NCI-H460 (cell line): ENCODE results near the gene AKAP4. TPM values are rescaled to one million over a fixed set of nuclear protein-coding genes. Genes with fewer than 3 reads are reported as not detected.

ENCODE experiments used
- small RNA-seq, 2 experiments: library from RNA; depleted of rRNA; stranded (forward); fragments of <200 nt; gene quantifications; one replicate each; pipeline ENCODE3, GENCODE V24; 2014
- total RNA-seq: library from RNA; depleted of rRNA; stranded (reverse); fragments of >200 nt; shearing (Covaris generic); gene quantifications from 2 replicates; pipeline ENCODE4 v1.2.3, GENCODE V29; 2014; rRNA removed

The AKAP4 gene
- total RNA-seq, 1 experiment from 2014 or later = not detected

Small RNA genes within 50 kb of the gene (small RNA-seq; reads per million reads assigned to genes)
- gene PYY3 = 0 reads per million in 2 experiments
- 0 reads per million in 2 experiments for gene RF00019

Other genes with a start within 250 kb of the AKAP4 start
- gene CCNB3, start 3.8 kb upstream of the AKAP4 start, total RNA-seq = 0.54 and 0.63 TPM in 2 replicates